AG09319 (cell line): ENCODE results near the gene PFN1.
"Not testable (repeated sequence)": the region's sequence is repeated elsewhere in the genome, so short reads cannot be mapped to it uniquely, and the experiment has no call there.

Experiments
- DNase-seq: peaks from one replicate; pipeline ENCODE4 v3.0.0-alpha.2; 2010; ENCODE audit warnings: low read depth; ENCODE audit errors: extremely low read depth
- CTCF ChIP-seq: IDR thresholded peaks from 2 replicates; pipeline ENCODE4 v1.5.1; 2011; ENCODE audit warnings: low read depth, mild to moderate bottlenecking, inconsistent platforms, low read length, moderate library complexity

The PFN1 gene

GRCh38 chr17:4932756-4933155, 15.6 kb downstream of the PFN1 start:
- no peak for DNase-seq
- TF ChIP-seq CTCF, result no peak

- DNase-seq, result no peak
- TF ChIP-seq CTCF, result no peak
Observed at GRCh38 chr17:4931963-4932362, 16.4 kb downstream of the PFN1 start, which contains the start of gene GP1BA. Gene GP1BA (plus strand): TSS chr17:4932277. CDS start chr17:4932605, 328 bp downstream.

- no peak for DNase-seq
- TF ChIP-seq CTCF, result no peak
Observed at GRCh38 chr17:4928881-4929280, 19.4 kb downstream of the PFN1 start.

DNA sequence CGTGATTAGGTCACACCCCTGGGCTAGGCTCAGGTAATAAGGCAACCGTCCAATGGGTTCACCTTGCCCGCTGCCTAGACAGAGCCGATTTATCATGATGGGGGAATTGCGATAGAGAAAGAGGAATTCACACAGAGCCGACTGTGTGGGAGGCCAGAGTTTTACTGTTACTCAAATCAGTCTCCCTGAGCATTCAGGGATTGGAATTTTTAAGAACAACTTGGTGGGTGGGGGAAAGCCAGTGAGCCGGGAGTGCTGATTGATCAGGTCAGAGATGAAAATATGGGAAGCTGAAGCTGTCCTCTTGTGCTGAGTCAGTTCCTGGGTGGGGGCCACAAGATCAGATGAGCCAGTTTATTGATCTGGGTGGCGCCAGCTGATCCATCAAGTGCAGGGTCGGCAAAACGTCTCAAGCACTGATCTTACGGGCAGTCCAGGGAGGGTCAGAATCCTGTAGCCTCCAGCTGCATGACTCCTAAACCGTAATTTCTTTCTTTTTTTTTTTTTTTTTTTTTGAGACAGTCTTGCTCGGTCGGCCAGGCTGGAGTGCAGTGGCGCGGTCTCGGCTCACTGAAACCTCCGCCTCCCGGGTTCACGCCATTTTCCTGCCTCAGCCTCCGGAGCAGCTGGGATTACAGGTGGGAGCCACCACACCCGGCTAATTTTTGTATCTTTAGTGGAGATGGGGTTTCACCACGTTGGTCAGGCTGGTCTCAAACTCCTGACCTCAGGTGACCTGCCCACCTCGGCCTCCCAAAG, 21.6 kb downstream of the PFN1 start:
- not testable (repeated sequence) for DNase-seq

DNA sequence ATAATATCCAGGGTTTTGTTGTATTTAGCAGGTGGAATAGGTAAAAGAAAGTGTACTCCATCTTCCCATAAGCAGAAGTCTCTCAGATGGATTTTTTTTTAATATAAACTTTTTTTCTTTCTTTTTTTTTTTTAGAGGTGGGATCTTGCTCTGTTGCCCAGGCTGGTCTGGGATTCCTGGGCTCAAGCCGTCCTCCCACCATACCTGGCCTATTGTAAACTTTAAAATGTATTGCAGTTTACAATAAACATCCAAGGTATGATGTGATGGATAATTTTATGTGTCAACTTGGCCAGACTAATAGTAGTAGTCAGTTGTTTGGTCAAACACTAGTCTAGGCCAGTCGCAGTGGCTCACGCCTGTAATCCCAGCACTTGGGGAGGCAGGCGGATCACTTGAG, 27.0 kb downstream of the PFN1 start:
- no peak for TF ChIP-seq CTCF
- no peak for DNase-seq

DNA sequence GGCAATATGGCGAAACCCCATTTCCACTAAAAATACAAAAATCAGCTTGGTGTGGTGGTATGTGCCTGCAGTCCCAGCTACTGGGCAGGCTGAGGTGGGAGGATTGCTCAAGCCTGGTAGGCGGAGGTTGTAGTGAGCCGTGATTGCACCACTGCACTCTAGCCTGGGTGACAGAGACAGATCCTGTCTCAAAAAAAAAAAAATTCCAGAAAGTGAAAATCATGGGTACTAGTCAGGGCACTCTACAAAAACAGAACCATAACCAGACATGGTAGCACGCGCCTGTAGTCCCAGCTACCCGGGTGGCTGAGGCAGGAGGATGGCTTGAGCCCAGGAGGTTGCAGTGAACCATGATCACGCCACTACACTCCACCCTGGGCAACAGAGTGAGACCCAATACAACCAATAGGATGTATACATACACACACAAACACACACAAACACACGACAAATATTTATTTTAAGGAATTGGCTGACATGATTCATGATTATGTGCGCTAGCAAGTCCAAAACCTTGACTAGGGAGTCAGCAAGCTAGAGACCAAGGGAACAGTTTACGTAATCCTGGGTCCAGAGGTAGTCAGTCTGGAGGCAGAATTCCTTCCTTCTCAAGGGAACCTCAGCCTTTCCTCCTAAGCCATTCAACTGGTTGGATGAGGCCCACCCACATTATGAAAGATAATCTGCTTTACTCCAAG, 27.8 kb downstream of the PFN1 start:
- no peak for DNase-seq
- TF ChIP-seq CTCF, result no peak

DNA sequence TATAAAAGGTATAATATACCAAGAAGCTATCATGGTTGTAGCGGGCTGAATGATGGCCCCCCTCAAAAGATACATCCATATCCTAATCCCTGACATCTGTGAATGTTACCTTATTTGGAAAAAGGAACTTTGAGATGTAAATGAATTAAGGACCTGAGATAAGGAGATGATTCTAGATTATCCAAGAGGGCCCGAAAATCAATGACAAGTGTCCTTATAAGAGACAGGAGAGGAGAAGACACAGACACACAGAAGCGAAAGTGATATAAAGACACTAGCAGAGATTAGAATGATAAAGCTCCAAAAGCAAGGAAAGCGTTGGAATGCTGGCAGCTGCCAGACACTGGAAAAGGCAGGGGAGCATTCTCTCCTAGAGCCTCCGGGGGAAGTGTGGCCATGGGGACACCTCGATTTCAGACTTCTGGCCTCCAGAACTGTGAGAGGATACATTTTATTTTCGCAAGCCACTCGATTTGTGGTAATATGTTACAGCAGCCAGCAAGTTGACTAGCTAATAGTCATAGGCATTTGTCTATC, 28.8 kb downstream of the PFN1 start:
- DNase-seq, result no peak
- no peak for TF ChIP-seq CTCF

GRCh38 chr17:4914551-4914950, 33.8 kb downstream of the PFN1 start:
- DNase-seq, result not testable (repeated sequence)
